Measurements from ENCODE around the gene PBX2.
"Not testable (repeated sequence)": the region's sequence is repeated elsewhere in the genome, so short reads cannot be mapped to it uniquely, and the experiment has no call there.

DNA sequence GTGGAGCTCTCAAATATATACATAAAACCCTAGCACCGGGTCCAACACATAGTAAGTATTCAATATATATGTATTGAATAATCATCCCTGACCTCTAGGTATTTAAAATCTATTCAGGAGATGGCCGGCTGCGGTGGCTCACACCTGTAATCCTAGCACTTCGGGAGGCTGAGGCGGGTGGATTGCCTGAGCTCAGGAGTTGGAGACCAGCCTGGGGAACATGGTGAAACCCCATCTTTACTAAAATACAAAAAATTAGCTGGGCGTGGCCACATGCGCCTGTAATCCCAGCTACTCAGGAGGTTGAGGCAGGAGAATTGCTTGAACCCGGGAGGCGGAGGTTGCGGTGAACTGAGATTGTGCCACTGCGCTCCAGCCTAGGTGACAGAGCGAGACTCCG, 3.1 kb upstream of the PBX2 start:
- TF ChIP-seq, protein P1, sequence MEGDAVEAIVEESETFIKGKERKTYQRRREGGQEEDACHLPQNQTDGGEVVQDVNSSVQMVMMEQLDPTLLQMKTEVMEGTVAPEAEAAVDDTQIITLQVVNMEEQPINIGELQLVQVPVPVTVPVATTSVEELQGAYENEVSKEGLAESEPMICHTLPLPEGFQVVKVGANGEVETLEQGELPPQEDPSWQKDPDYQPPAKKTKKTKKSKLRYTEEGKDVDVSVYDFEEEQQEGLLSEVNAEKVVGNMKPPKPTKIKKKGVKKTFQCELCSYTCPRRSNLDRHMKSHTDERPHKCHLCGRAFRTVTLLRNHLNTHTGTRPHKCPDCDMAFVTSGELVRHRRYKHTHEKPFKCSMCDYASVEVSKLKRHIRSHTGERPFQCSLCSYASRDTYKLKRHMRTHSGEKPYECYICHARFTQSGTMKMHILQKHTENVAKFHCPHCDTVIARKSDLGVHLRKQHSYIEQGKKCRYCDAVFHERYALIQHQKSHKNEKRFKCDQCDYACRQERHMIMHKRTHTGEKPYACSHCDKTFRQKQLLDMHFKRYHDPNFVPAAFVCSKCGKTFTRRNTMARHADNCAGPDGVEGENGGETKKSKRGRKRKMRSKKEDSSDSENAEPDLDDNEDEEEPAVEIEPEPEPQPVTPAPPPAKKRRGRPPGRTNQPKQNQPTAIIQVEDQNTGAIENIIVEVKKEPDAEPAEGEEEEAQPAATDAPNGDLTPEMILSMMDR (conservative IDR thresholded peaks at IDR 0.05 in 1 of 2, IDR thresholded peaks at IDR 0.05 in 1 of 2; ENCODE audit: low read depth in 1 of 2, low read length in 2 of 2), result not testable (repeated sequence)
- TF ChIP-seq EZH2 (IDR thresholded peaks at IDR 0.05; ENCODE audit: low read length, missing control alignments), result not testable (repeated sequence)

Measured in fibroblast of lung (primary cell).